K562 (cell line): ENCODE measurements around the gene IFI44L. TPM values are rescaled to one million over a fixed set of nuclear protein-coding genes. Genes with fewer than 3 reads are reported as not detected.

Experiments
- CREBBP ChIP-seq: IDR thresholded peaks from one replicate; pipeline ENCODE4 v1.6.1; 2012; ENCODE audit warnings: low read depth, mild to moderate bottlenecking, control low read depth, inconsistent platforms, low read length
- SNIP1 ChIP-seq: fragments of 450-650 bp; IDR thresholded peaks from 2 replicates; pipeline ENCODE4 v1.7.1; 2017; ENCODE audit warnings: low read depth, mild to moderate bottlenecking
- ZNF717 ChIP-seq: fragments of 250-450 bp; sonication (Bioruptor Pico); IDR thresholded peaks from 2 replicates; pipeline ENCODE4 v1.5.0; 2021
- polyA plus RNA-seq, 8 experiments: library from polyadenylated mRNA; depleted of rRNA in 4 of 8; stranded (reverse) in 5 of 8; unstranded in 3 of 8; fragments of >200 nt; fragmentation: Nextera tagmentation in 2 of 8; fragmentation: Illumina TruSeq in 1 of 8; extraction: Ambion mirVana in 2 of 8; extraction: Trizol in 1 of 8; gene quantifications; 2 replicates each; pipeline versions ENCODE4 v1.2.1 to v1.2.3, GENCODE V29; 2011 to 2014; ENCODE audit warnings: inconsistent platforms in 1 of 8, missing spikeins in 1 of 8
- total RNA-seq, 7 experiments: library from RNA; depleted of rRNA in 6 of 7; stranded (reverse); fragments of >200 nt in 6 of 7; fragmentation: Illumina TruSeq in 2 of 7; extraction: Trizol in 2 of 7; gene quantifications; 2 replicates each; pipeline versions ENCODE4 v1.2.1 to v1.2.3, GENCODE V29; 2011 to 2021; ENCODE audit warnings: low replicate concordance in 1 of 7
- TF ChIP-seq, protein P1 (sequence below), 2 experiments: fragments of 450-650 bp; IDR thresholded peaks; 2 replicates each; pipeline ENCODE4 v1.6.1; 2016; ENCODE audit warnings: mild to moderate bottlenecking in 2 of 2, borderline replicate concordance in 1 of 2, low read depth in 1 of 2, moderate library complexity in 1 of 2

The IFI44L gene
- total and polyA plus RNA-seq, 9 of the 15 experiments (the other 6 are each of a cell fraction or from before 2014, with no cell fraction given): 0.04 to 0.22 TPM; not detected in 7

DNA sequence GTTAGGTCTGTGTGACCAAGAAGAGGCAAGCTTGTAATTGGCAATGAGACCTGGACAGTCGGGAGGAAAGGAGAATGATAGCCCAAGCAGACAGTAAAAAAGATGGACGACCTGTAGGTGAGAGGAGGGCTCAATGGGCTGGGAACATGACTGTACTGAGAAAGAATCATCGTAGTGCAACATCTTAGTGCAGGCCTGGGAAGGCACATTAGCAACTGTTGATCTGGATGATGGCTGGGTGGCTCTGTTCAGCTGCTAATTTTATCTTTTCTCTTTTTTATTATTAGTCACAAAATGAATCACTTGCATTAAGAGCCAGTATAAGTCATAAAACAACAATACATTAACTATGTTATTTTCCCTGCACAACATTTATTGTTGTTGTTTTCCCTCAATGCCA, 62.2 kb downstream of the IFI44L start (continued):
- TF ChIP-seq, protein P1, sequence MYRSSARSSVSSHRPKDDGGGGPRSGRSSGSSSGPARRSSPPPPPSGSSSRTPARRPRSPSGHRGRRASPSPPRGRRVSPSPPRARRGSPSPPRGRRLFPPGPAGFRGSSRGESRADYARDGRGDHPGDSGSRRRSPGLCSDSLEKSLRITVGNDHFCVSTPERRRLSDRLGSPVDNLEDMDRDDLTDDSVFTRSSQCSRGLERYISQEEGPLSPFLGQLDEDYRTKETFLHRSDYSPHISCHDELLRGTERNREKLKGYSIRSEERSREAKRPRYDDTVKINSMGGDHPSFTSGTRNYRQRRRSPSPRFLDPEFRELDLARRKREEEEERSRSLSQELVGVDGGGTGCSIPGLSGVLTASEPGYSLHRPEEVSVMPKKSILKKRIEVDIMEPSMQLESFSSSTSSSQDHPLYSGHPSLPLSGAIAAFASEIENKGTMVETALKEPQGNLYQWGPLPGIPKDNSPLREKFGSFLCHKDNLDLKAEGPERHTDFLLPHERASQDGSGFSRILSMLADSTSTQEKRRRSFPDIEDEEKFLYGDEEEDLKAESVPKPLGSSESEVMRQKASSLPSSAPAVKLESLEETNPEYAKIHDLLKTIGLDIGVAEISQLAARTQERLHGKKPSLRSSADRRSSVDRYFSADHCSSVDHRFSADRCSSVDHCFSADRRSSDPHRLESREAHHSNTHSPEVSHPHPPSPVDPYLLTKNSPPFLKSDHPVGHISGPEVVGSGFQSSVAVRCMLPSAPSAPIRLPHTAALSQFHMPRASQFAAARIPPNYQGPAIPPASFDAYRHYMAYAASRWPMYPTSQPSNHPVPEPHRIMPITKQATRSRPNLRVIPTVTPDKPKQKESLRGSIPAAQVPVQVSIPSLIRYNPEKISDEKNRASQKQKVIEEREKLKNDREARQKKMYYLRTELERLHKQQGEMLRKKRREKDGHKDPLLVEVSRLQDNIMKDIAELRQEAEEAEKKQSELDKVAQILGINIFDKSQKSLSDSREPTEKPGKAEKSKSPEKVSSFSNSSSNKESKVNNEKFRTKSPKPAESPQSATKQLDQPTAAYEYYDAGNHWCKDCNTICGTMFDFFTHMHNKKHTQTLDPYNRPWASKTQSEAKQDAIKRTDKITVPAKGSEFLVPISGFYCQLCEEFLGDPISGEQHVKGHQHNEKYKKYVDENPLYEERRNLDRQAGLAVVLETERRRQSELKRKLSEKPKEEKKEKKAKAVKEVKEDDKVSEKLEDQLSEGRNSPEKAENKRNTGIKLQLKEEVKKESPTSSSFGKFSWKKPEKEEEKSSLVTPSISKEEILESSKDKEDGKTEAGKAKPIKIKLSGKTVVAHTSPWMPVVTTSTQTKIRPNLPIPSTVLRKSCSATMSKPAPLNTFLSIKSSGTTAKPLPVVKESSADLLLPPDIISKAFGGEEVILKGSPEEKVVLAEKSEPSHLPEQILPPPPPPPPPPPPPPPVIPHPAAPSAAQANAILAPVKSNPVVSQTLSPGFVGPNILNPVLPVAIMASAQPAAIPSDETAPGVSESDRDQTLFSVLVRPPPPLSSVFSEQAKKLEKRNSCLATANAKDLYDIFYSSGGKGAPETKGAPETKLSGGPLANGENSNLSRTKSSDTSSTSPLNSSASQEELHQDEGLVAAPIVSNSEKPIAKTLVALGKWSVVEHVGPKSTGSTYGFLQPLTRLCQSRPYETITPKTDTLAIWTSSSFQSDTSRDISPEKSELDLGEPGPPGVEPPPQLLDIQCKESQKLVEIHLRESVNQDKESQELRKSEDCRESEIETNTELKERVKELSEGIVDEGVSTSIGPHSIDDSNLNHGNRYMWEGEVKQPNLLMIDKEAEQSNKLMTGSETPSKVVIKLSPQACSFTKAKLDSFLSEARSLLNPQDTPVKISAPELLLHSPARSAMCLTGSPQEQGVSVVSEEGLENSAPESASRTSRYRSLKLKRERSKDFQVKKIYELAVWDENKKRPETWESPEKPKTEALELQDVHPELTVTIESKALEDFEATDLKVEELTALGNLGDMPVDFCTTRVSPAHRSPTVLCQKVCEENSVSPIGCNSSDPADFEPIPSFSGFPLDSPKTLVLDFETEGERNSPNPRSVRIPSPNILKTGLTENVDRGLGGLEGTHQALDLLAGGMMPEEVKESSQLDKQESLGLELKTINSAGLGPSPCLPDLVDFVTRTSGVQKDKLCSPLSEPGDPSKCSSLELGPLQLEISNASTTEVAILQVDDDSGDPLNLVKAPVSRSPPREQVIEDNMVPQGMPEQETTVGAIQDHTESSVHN (IDR thresholded peaks at IDR 0.05; ENCODE audit: borderline replicate concordance in 1 of 2, low read depth in 1 of 2): no peak
- TF ChIP-seq SNIP1 (no peak), ZNF717 (CRISPR knock-in tag) (no peak), CREBBP (no peak)
